Left ventricle myocardium inferior (tissue), 1 donor: ENCODE results near the gene GAS2. TPM values are rescaled to one million over a fixed set of nuclear protein-coding genes. Genes with fewer than 3 reads are reported as not detected.

Experiments used
- DNase-seq: peaks from one replicate; pipeline ENCODE4 v3.0.0-alpha.2; 2020
- H3K27ac ChIP-seq: fragments of 200-600 bp; replicated peaks from 2 replicates; pipeline ENCODE4 v1.8.0; 2021
- H3K27me3 ChIP-seq: fragments of 200-600 bp; 2 replicates; pipeline ENCODE4 v1.8.0; 2021; ENCODE audit warnings: low read depth
- H3K36me3 ChIP-seq: fragments of 200-600 bp; 2 replicates; pipeline ENCODE4 v1.8.0; 2021
- H3K4me1 ChIP-seq: fragments of 200-600 bp; 2 replicates; pipeline ENCODE4 v1.8.0; 2021
- H3K4me3 ChIP-seq: fragments of 200-600 bp; 2 replicates; pipeline ENCODE4 v1.8.0; 2021; ENCODE audit warnings: mild to moderate bottlenecking, moderate library complexity
- H3K9me3 ChIP-seq: fragments of 200-600 bp; replicated peaks from 2 replicates; pipeline ENCODE4 v1.8.0; 2021
- CTCF ChIP-seq: fragments of 200-600 bp; IDR thresholded peaks from 2 replicates; pipeline ENCODE4 v1.8.0; 2021; ENCODE audit warnings: antibody characterized with exemption, mild to moderate bottlenecking, borderline replicate concordance
- intact Hi-C: fragments of 100-400 bp; cut with micrococcal nuclease; formaldehyde crosslinking; loops from one replicate; pipeline ENCODE4 v1.11.0; 2022
- total RNA-seq: library from RNA; stranded (reverse); fragmentation: NEBNext Ultra II Directional; extraction: Animal tissue kit (Norgen Biotek cat#: 25700); gene quantifications from one replicate; pipeline ENCODE4 v1.2.1, GENCODE V29; 2021
- donor health status: DM: no; HTN: yes; CAD: no; lungs with severe emphysema.

Gene GAS2
- total RNA-seq, 1 donor from 2014 or later, result 15.9 TPM

GRCh38 chr11:22768281-22768680 is 101.9 kb downstream of the GAS2 start:
- no peak for DNase-seq
- H3K27me3 ChIP-seq, result no peaks in the 10 kb centered on the region
- TF ChIP-seq CTCF, result no peak
- no peaks in the 10 kb centered on the region for H3K9me3 ChIP-seq
- peaks cover 8% of the 10 kb centered on the region for H3K4me1 ChIP-seq
- intact Hi-C loops, result no loop called here
- H3K36me3 ChIP-seq, result no peaks in the 10 kb centered on the region
- no peak overlapping the region for H3K4me3 ChIP-seq
- peak overlapping the region; percentile 7 for H3K27ac ChIP-seq

GRCh38 chr11:22769081-22769480 is 102.7 kb downstream of the GAS2 start:
- Histone ChIP-seq H3K9me3 (no peaks in the 10 kb centered on the region), H3K4me1 (peaks cover 8% of the 10 kb centered on the region), H3K4me3 (no peak overlapping the region), H3K27me3 (no peaks in the 10 kb centered on the region), H3K36me3 (no peaks in the 10 kb centered on the region), H3K27ac (no peak overlapping the region)
- intact Hi-C loops, result no loop called here
- no peak for DNase-seq
- TF ChIP-seq CTCF, result no peak

- no peak for DNase-seq
- H3K9me3 ChIP-seq, result no peaks in the 10 kb centered on the region
- H3K4me1 ChIP-seq, result no peaks in the 10 kb centered on the region
- no peak overlapping the region for H3K4me3 ChIP-seq
- H3K27me3 ChIP-seq, result no peaks in the 10 kb centered on the region
- intact Hi-C loops, result no loop called here
- TF ChIP-seq CTCF, result no peak
- no peaks in the 10 kb centered on the region for H3K36me3 ChIP-seq
- H3K27ac ChIP-seq, result no peak overlapping the region
These were observed 108.3 kb downstream of the GAS2 start for GRCh38 chr11:22774716-22775115.

- H3K27me3 ChIP-seq, result no peaks in the 10 kb centered on the region
- no peaks in the 10 kb centered on the region for H3K36me3 ChIP-seq
- intact Hi-C loops, result no loop called here
- no peak overlapping the region for H3K27ac ChIP-seq
- DNase-seq, result no peak
- H3K4me3 ChIP-seq, result no peak overlapping the region
- H3K4me1 ChIP-seq, result no peaks in the 10 kb centered on the region
- no peaks in the 10 kb centered on the region for H3K9me3 ChIP-seq
- no peak for TF ChIP-seq CTCF
These were observed 108.8 kb downstream of the GAS2 start for GRCh38 chr11:22775248-22775647.

GRCh38 chr11:22778642-22779041 is 112.2 kb downstream of the GAS2 start:
- Histone ChIP-seq H3K27me3 (no peaks in the 10 kb centered on the region), H3K4me1 (no peaks in the 10 kb centered on the region), H3K36me3 (no peaks in the 10 kb centered on the region), H3K27ac (no peak overlapping the region), H3K9me3 (no peaks in the 10 kb centered on the region), H3K4me3 (no peak overlapping the region)
- TF ChIP-seq CTCF, result no peak
- intact Hi-C loops, result no loop called here
- no peak for DNase-seq

- intact Hi-C loops, result no loop called here
- H3K27ac ChIP-seq, result no peak overlapping the region
These were observed 113.4 kb downstream of the GAS2 start for GRCh38 chr11:22779850-22780249.

More at GRCh38 chr11:22779850-22780249, 113.4 kb downstream of the GAS2 start:
- H3K4me3 ChIP-seq, result no peak overlapping the region
- no peaks in the 10 kb centered on the region for H3K4me1 ChIP-seq
- no peaks in the 10 kb centered on the region for H3K9me3 ChIP-seq
- no peaks in the 10 kb centered on the region for H3K36me3 ChIP-seq
- H3K27me3 ChIP-seq, result no peaks in the 10 kb centered on the region
- no peak for TF ChIP-seq CTCF
- DNase-seq, result no peak
